GM12892 (cell line): ENCODE results near the gene ZNF774.

Source experiments
- POLR2A ChIP-seq: IDR thresholded peaks from 2 replicates; pipeline ENCODE4 v1.6.1; 2011; ENCODE audit warnings: low read depth, low read length, control low read depth
- POLR2AphosphoS5 ChIP-seq: IDR thresholded peaks from 2 replicates; pipeline ENCODE4 v1.6.1; 2011; ENCODE audit warnings: low read depth, low read length, control low read depth

- TF ChIP-seq POLR2A (no peak), POLR2AphosphoS5 (no peak)
These were observed 15.4 kb upstream of the ZNF774 start for GRCh38 chr15:90336705-90337141.
